RPMI7951 (cell line): ENCODE results near the gene ZDHHC23. TPM values are rescaled to one million over a fixed set of nuclear protein-coding genes. Genes with fewer than 3 reads are reported as not detected.

Experiments
- DNase-seq: peaks from one replicate; pipeline ENCODE4 v3.0.0-alpha.2; 2012; ENCODE audit warnings: low read depth
- total RNA-seq: library from RNA; depleted of rRNA; stranded (reverse); fragments of >200 nt; shearing (Covaris generic); gene quantifications from 2 replicates; pipeline ENCODE4 v1.2.3, GENCODE V29; 2014; rRNA removed

ZDHHC23 gene
- total RNA-seq = 1.3 and 1.6 TPM in 2 replicates

- DNase-seq = peak; percentile 64
Observed at GRCh38 chr3:113947372-113948014, at the start of gene ZDHHC23. Gene ZDHHC23 (plus strand): TSS chr3:113948013. CDS start chr3:113948803, 790 bp downstream.

GRCh38 chr3:113898892-113899291 is 48.9 kb upstream of the ZDHHC23 start:
- DNase-seq = peak; percentile 34

GRCh38 chr3:113906568-113907140 is 41.2 kb upstream of the ZDHHC23 start:
- no peak for DNase-seq

GRCh38 chr3:113908133-113908532 is 39.7 kb upstream of the ZDHHC23 start:
- no peak for DNase-seq

- DNase-seq = no peak
Observed at GRCh38 chr3:113910966-113911365, 36.8 kb upstream of the ZDHHC23 start.

- peak; percentile 69 for DNase-seq
Observed at GRCh38 chr3:113912552-113913236, 35.1 kb upstream of the ZDHHC23 start.

GRCh38 chr3:113914646-113915045 is 33.2 kb upstream of the ZDHHC23 start:
- DNase-seq = peak; percentile 22

GRCh38 chr3:113927556-113927955 is 20.3 kb upstream of the ZDHHC23 start:
- no peak for DNase-seq

- DNase-seq = no peak
Observed at GRCh38 chr3:113946831-113947230, 982 bp upstream of the ZDHHC23 start.

- no peak for DNase-seq
Observed at GRCh38 chr3:113948015-113948917, 453 bp downstream of the ZDHHC23 start.

- peak; percentile 13 for DNase-seq
Observed at GRCh38 chr3:113952921-113953320, 5.1 kb downstream of the ZDHHC23 start.

GRCh38 chr3:113953677-113954076 is 5.9 kb downstream of the ZDHHC23 start:
- DNase-seq = peak; percentile 63

GRCh38 chr3:113954091-113954685 is 6.4 kb downstream of the ZDHHC23 start:
- peak; percentile 6 for DNase-seq

GRCh38 chr3:113963879-113964278 is 16.1 kb downstream of the ZDHHC23 start:
- no peak for DNase-seq

- DNase-seq = no peak
Observed at GRCh38 chr3:113966172-113966571, 18.4 kb downstream of the ZDHHC23 start.

GRCh38 chr3:113968986-113969385 is 21.2 kb downstream of the ZDHHC23 start:
- peak; percentile 10 for DNase-seq

- no peak for DNase-seq
Observed at GRCh38 chr3:113977822-113978221, 30.0 kb downstream of the ZDHHC23 start.

- no peak for DNase-seq
Observed at GRCh38 chr3:113979916-113980315, 32.1 kb downstream of the ZDHHC23 start.

GRCh38 chr3:113981803-113982202 is 34.0 kb downstream of the ZDHHC23 start:
- DNase-seq = no peak

GRCh38 chr3:113983544-113983943 is 35.7 kb downstream of the ZDHHC23 start:
- DNase-seq = no peak

- DNase-seq = no peak
Observed at GRCh38 chr3:113985541-113985940, 37.7 kb downstream of the ZDHHC23 start.

GRCh38 chr3:114005481-114005880 is 57.7 kb downstream of the ZDHHC23 start:
- DNase-seq = no peak
